ENCODE measurements around the gene GJD4.

- TF ChIP-seq ZNF70 (CRISPR knock-in tag; IDR thresholded peaks at IDR 0.05) = no peak
- TF ChIP-seq ZNF565 (CRISPR knock-in tag; conservative IDR thresholded peaks at IDR 0.05; ENCODE audit: low read depth) = no peak
- TF ChIP-seq TOX (CRISPR knock-in tag; IDR thresholded peaks at IDR 0.05; ENCODE audit: borderline replicate concordance) = no peak
Observed at GRCh38 chr10:35588836-35589235, 16.3 kb upstream of the GJD4 start.
